ENCODE results near the gene ABCB10. TPM values are rescaled to one million over a fixed set of nuclear protein-coding genes. Genes with fewer than 3 reads are reported as not detected.

The ABCB10 gene
- polyA plus RNA-seq, 1 donor (not counting 4 experiments of a cell fraction or from before 2014, with no cell fraction given), result 14.3 TPM

- Histone ChIP-seq H3K36me3 (ENCODE audit: control insufficient read depth in 2 of 2, extremely low read depth in 1 of 2, insufficient read depth in 2 of 2, low read length in 2 of 2) (no peaks in the 10 kb centered on the region), H3K27me3 (ENCODE audit: control insufficient read depth, extremely low read depth, insufficient read depth, low read length) (no peaks in the 10 kb centered on the region), H3K4me1 (ENCODE audit: control insufficient read depth, extremely low read depth, insufficient read depth, low read length) (peaks cover 7% of the 10 kb centered on the region), H2AFZ (ENCODE audit: control insufficient read depth, low read length) (no peak overlapping the region), H3K4me3 (ENCODE audit: control insufficient read depth in 2 of 3, extremely low read depth in 1 of 3, insufficient read depth in 2 of 3, low read depth in 1 of 3, low read length in 3 of 3) (no peak overlapping the region), H3K79me2 (ENCODE audit: control insufficient read depth, insufficient read depth, low read length) (no peaks in the 10 kb centered on the region), H3K9me1 (ENCODE audit: control insufficient read depth, extremely low read depth, insufficient read depth, low read length) (no peaks in the 10 kb centered on the region), H3K4me2 (ENCODE audit: control insufficient read depth, extremely low read depth, insufficient read depth, low read depth, low read length) (no peak overlapping the region), H3K9me3 (ENCODE audit: control insufficient read depth, low read depth, low read length) (no peaks in the 10 kb centered on the region), H3K27ac (ENCODE audit: control insufficient read depth, insufficient read depth, low read length) (no peak overlapping the region), H3K9ac (ENCODE audit: control insufficient read depth, extremely low read depth, insufficient read depth, low read length) (no peak overlapping the region), H4K20me1 (ENCODE audit: control insufficient read depth, extremely low read depth, insufficient read depth, low read length) (no peaks in the 10 kb centered on the region)
- DNase-seq (ENCODE audit: low read depth, low spot score) (no peak), FAIRE-seq (no peak)
- dilution Hi-C loops (cut with MboI; ENCODE audit: extremely low pct_ligation_motif_present, low sequenced_read_pairs), result no loop called here
- no peak for TF ChIP-seq CTCF (optimal IDR thresholded peaks at IDR 0.05 in 1 of 3, IDR thresholded peaks at IDR 0.05 in 1 of 3, conservative IDR thresholded peaks at IDR 0.05 in 1 of 3; ENCODE audit: extremely low read depth in 1 of 3, insufficient read depth in 2 of 3, low read length in 3 of 3)
- no peak for TF ChIP-seq EZH2 (IDR thresholded peaks at IDR 0.05; ENCODE audit: low read length)
Measured at GRCh38 chr1:229563701-229564100, 5.2 kb upstream of the ABCB10 start.

GRCh38 chr1:229563241-229563640, 4.7 kb upstream of the ABCB10 start:
- Histone ChIP-seq H3K27me3 (ENCODE audit: control insufficient read depth, extremely low read depth, insufficient read depth, low read length) (no peaks in the 10 kb centered on the region), H3K4me2 (ENCODE audit: control insufficient read depth, extremely low read depth, insufficient read depth, low read depth, low read length) (no peak overlapping the region), H3K27ac (ENCODE audit: control insufficient read depth, insufficient read depth, low read length) (no peak overlapping the region), H3K9me1 (ENCODE audit: control insufficient read depth, extremely low read depth, insufficient read depth, low read length) (no peaks in the 10 kb centered on the region), H4K20me1 (ENCODE audit: control insufficient read depth, extremely low read depth, insufficient read depth, low read length) (no peaks in the 10 kb centered on the region), H3K9ac (ENCODE audit: control insufficient read depth, extremely low read depth, insufficient read depth, low read length) (no peak overlapping the region), H3K4me1 (ENCODE audit: control insufficient read depth, extremely low read depth, insufficient read depth, low read length) (peaks cover 7% of the 10 kb centered on the region), H3K4me3 (ENCODE audit: control insufficient read depth in 2 of 3, extremely low read depth in 1 of 3, insufficient read depth in 2 of 3, low read depth in 1 of 3, low read length in 3 of 3) (no peak overlapping the region), H2AFZ (ENCODE audit: control insufficient read depth, low read length) (peak overlapping the region; percentile 6), H3K79me2 (ENCODE audit: control insufficient read depth, insufficient read depth, low read length) (no peaks in the 10 kb centered on the region), H3K9me3 (ENCODE audit: control insufficient read depth, low read depth, low read length) (no peaks in the 10 kb centered on the region), H3K36me3 (ENCODE audit: control insufficient read depth in 2 of 2, extremely low read depth in 1 of 2, insufficient read depth in 2 of 2, low read length in 2 of 2) (no peaks in the 10 kb centered on the region)
- dilution Hi-C loops (cut with MboI; ENCODE audit: extremely low pct_ligation_motif_present, low sequenced_read_pairs), result no loop called here
- TF ChIP-seq EZH2 (IDR thresholded peaks at IDR 0.05; ENCODE audit: low read length) (no peak), CTCF (optimal IDR thresholded peaks at IDR 0.05 in 1 of 3, IDR thresholded peaks at IDR 0.05 in 1 of 3, conservative IDR thresholded peaks at IDR 0.05 in 1 of 3; ENCODE audit: extremely low read depth in 1 of 3, insufficient read depth in 2 of 3, low read length in 3 of 3) (no peak)
- DNase-seq (ENCODE audit: low read depth, low spot score), result no peak
- FAIRE-seq, result no peak

All from keratinocyte (primary cell).